Astrocyte (in vitro differentiated cells and primary cell): ENCODE data around the gene ZBTB2.

Experiments
- CTCF ChIP-seq: IDR thresholded peaks from 2 replicates; pipeline ENCODE4 v1.5.1; 2011; ENCODE audit warnings: low read depth, mild to moderate bottlenecking, inconsistent platforms, low read length, moderate library complexity; ENCODE audit not compliant: insufficient read depth
- EZH2 ChIP-seq: IDR thresholded peaks from 2 replicates; pipeline ENCODE4 v1.6.1; 2012; ENCODE audit warnings: mild to moderate bottlenecking, low read length, inconsistent platforms; ENCODE audit not compliant: insufficient read depth

- TF ChIP-seq CTCF, result no peak
- TF ChIP-seq EZH2, result no peak
Measured at GRCh38 chr6:151392427-151392826, 1.1 kb upstream of the ZBTB2 start.
